NCI-H128 (cell line): ENCODE data around the gene PSMG4.
"Not testable (repeated sequence)": the region's sequence is repeated elsewhere in the genome, so short reads cannot be mapped to it uniquely, and the experiment has no call there.

Experiments used
- DNase-seq: peaks from one replicate; lab custom pipeline; 2025; ENCODE audit not compliant: unreplicated experiment; lab: John Stamatoyannopoulos, UW

Gene PSMG4

GRCh38 chr6:3230256-3230882, 28.4 kb upstream of the PSMG4 start:
- DNase-seq: no peak

- DNase-seq: peak; percentile 86
These were observed 27.9 kb upstream of the PSMG4 start for GRCh38 chr6:3230900-3231246.

- DNase-seq: peak; percentile 84
These were observed 27.3 kb upstream of the PSMG4 start for GRCh38 chr6:3231247-3232016.

- no peak for DNase-seq
These were observed 26.5 kb upstream of the PSMG4 start for GRCh38 chr6:3232017-3232945.

GRCh38 chr6:3233321-3233720, 25.4 kb upstream of the PSMG4 start:
- no peak for DNase-seq

- DNase-seq: no peak
These were observed 24.8 kb upstream of the PSMG4 start for GRCh38 chr6:3233904-3234303.

GRCh38 chr6:3235486-3235885, 23.3 kb upstream of the PSMG4 start:
- no peak for DNase-seq

GRCh38 chr6:3236005-3236404, 22.7 kb upstream of the PSMG4 start:
- DNase-seq: no peak

GRCh38 chr6:3237761-3238662, 20.7 kb upstream of the PSMG4 start:
- DNase-seq: no peak

GRCh38 chr6:3239110-3239830, 19.5 kb upstream of the PSMG4 start:
- DNase-seq: no peak

GRCh38 chr6:3240595-3240994, 18.2 kb upstream of the PSMG4 start:
- DNase-seq: no peak

- not testable (repeated sequence) for DNase-seq
These were observed 17.0 kb upstream of the PSMG4 start for GRCh38 chr6:3241745-3242144.

- no peak for DNase-seq
These were observed 16.0 kb upstream of the PSMG4 start for GRCh38 chr6:3242768-3243167.

GRCh38 chr6:3244003-3244831, 14.5 kb upstream of the PSMG4 start:
- DNase-seq: no peak

- not testable (repeated sequence) for DNase-seq
These were observed 13.9 kb upstream of the PSMG4 start for GRCh38 chr6:3244832-3245161.

GRCh38 chr6:3245216-3245615, 13.5 kb upstream of the PSMG4 start:
- DNase-seq: no peak

GRCh38 chr6:3247255-3248146, 11.2 kb upstream of the PSMG4 start:
- no peak for DNase-seq

GRCh38 chr6:3249821-3250220, 8.9 kb upstream of the PSMG4 start:
- no peak for DNase-seq
